HG02885 (cell line): ENCODE data around the gene ATP8A2.
"Not testable (repeated sequence)": the region's sequence is repeated elsewhere in the genome, so short reads cannot be mapped to it uniquely, and the experiment has no call there.

Source experiments
- ATAC-seq: cut with Tn5 transposase; IDR thresholded peaks from one replicate; pipeline ENCODE4 v1.9.1; 2021; ENCODE audit warnings: mild to moderate bottlenecking; ENCODE audit not compliant: unreplicated experiment, poor library complexity

The ATP8A2 gene

DNA sequence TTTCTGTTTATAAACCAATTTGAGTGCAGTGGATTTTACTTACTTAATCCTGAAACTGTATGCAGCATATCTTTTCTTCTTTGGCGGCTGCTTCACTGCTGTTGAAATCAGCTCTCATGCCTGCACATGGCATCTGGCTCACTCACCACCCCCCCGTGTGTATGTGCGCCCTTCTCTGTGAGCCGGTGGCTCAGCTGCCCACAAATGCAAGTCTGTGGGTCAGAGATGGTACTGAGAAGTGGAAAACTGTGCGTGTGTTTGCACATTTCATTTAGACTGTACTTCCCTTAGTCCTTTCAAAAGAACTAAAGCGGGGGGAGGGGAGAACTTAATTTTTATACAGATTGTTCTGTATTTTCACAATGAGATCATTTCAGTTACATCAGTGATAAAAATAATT, 372.4 kb downstream of the ATP8A2 start:
- no peak for ATAC-seq

- no peak for ATAC-seq
Observed at GRCh38 chr13:25746131-25746530, 374.4 kb downstream of the ATP8A2 start.

DNA sequence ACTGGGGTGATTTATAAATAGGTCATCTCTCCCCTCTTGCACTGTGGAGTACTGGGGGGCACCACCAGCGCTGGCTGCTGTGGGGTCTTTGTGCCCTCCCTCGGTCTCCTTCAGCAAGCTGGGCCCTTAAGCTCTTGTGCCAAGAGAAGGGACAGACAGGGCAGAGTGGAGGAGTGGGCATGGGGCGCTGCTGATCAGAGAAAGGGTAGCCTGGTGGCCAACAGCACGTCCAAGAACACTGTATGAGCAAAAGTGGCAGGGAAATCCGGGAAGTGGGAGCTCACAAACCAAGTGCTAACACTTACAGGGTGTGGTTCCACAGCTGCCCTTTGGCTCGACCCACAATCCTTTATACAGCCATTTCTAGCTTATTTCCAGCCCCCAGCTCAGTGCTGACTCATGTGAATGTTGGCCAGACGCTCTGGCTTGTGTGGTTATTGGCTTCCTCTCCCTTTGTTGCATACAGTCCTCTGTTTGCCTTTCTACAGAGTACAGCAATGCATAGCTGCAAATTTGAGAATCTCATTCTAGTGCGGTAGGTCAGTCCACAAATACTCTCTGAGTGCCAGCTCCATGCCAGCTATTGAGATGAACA, 381.3 kb downstream of the ATP8A2 start:
- no peak for ATAC-seq

DNA sequence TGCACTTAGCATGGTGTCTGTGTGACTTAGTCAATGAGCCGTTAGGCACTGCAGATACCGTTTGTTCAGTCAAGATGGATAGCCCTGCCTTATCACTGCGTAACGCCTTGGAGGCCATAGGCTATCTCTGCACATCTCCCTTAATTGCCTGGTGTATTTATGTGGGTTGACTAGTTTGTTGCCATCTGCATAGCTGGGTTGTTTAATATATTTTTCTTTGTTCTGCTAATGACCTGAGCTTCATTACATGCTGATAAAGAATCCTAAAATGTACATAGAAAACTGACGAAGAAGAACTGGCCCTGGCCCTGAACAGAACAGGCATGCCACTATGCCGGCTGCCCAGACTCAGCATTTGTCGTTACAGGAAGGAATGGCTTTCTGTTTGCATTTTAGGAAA, 382.2 kb downstream of the ATP8A2 start:
- ATAC-seq = no peak

GRCh38 chr13:25756251-25756650, 384.5 kb downstream of the ATP8A2 start:
- no peak for ATAC-seq

GRCh38 chr13:25756912-25757311, 385.1 kb downstream of the ATP8A2 start:
- no peak for ATAC-seq

DNA sequence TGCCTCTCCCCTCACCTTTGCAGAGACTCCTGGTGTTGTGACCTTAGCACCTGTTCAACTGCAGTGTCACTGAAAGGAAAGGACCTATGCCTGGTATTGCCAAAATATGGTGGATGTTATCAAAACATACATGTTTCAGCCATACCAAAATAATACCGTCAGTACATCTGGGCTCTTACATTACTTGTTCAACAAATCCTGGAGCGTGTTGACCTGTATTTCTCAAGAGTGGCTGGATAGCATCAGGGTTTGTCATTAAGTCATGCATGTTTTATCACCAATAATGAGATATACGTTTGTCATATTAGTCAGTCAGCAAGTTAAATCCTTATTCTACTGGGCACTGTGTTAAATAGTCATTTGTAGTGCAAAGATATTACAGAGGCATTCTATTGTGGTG, 389.3 kb downstream of the ATP8A2 start:
- no peak for ATAC-seq

DNA sequence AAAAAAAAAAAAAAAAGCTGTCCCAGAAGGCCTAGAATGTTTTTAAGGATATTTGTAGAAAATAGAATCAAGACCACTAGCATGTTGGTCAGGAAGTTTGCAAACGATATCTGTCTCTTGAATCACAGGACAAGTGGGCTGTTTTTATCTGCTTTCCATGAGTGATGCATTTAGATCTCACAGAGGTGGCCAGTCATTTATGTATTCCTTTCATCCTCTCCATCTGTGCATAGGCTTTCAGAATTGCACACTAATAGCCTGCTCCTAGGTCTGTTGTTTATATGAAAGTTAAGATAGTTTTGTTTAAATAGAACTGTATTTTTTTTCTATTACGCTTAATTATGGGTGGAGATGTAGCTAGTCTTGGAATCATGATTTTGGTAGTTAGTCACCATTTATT, 390.5 kb downstream of the ATP8A2 start:
- ATAC-seq = no peak

DNA sequence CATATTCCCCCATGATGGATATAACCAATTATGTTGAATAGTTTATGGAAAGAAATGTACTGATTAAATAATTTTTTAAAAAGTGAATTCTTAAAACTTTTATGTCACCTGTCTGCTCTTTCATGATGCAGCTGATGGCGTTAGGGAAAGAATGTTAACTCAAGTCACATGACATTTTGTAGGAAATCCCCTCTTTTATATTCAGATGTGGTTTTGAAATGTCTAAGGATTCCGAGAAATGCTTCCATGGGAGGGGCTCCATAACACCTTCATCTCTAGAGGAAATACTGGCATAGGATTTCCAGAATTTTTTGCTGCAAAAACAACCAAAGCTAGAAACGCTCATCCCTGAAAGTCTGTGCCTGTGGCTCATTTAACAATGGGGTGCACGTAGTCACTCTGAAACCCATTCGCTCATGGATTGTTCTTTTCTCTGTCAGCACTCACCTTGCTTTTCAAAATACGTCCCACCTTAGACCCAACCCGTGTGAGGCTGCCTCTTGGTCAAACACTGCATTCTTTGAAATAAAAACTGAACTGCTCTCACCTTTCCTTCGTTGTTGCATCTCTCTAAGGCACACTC, 391.1 kb downstream of the ATP8A2 start:
- ATAC-seq = no peak

GRCh38 chr13:25764378-25764777, 392.6 kb downstream of the ATP8A2 start:
- no peak for ATAC-seq

GRCh38 chr13:25765266-25765665, 393.5 kb downstream of the ATP8A2 start:
- no peak for ATAC-seq

- ATAC-seq = no peak
Observed at GRCh38 chr13:25766576-25766975, 394.8 kb downstream of the ATP8A2 start.

- no peak for ATAC-seq
Observed at GRCh38 chr13:25766991-25767390, 395.2 kb downstream of the ATP8A2 start.

DNA sequence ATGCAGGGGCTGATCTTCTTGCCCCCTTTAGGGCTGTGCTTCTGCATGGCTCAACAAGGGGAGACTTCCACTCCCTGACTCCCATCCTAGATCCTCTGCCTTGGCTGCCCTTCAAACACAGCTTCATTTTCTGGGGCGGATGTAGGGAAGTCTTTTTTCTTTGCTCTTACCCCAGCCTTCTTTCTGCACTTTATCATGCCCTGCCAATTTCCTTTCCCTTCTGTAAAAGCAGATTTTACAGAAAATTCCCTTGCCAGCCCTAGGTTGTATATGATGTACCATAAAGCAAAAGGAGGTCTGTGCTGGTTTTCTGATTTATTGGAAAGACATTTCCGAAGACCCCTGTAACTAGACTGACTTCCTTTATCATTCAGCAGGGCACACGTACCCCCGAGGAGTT, 396.6 kb downstream of the ATP8A2 start:
- ATAC-seq = no peak

GRCh38 chr13:25768838-25769237, 397.1 kb downstream of the ATP8A2 start:
- no peak for ATAC-seq

GRCh38 chr13:25770601-25771000, 398.8 kb downstream of the ATP8A2 start:
- ATAC-seq = no peak

GRCh38 chr13:25771202-25771601, 399.4 kb downstream of the ATP8A2 start:
- ATAC-seq = no peak

DNA sequence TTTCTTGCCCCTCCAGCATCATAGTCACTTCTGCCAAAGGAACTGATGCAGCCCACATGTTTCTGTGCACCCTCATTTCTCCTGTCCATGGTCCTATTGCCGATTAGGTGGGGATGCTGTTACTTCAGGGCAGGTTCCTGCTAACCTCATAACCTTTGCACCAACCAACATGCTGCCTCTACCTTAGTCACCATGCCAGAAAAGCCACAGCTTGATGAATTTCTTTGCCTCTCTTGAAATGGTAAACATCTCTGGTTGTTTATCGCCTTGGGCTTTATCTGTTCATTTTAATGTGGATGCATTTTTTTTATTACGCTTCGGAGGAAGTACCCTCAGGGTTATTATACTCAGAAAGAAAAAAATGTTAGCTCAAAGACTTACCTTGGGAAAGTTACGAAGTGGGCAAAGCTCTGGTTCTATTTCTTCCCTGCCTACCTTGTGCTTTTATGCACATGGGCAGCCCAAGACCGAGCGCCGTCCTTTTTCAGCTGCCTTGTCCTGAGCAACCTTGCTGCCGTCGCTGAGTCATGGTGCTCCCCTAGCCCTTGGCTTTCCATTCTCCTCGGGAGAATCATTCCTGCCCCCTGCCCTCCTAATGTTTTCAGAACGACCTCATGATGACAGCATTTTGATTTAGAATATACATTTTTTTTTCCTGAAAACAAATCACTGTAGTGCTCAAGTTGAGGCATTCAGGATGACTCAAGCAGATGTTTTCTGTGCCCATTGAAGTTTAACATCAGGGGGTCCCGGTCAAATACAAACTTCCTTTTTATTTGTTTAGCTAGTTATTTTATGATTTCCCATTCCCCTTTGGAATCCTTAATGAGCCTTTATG, 400.1 kb downstream of the ATP8A2 start:
- ATAC-seq = no peak

GRCh38 chr13:25772534-25772933, 400.8 kb downstream of the ATP8A2 start:
- ATAC-seq = not testable (repeated sequence)

DNA sequence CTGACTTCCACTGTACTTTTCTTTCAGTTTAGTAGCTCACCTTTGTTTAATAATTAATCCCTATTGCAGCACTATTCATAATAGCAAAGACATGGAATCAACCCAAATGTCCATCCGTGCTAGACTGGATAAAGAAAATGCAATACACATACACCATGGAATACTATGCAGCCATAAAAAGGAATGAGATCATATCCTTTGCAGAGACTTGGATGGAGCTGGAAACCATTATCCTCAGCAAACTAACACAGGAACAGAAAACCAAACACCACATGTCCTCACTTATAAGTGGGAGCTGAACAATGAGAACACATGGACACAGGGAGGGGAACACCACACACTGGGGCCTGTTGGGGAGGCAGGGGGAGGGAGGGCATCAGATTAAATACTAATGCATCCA, 402.3 kb downstream of the ATP8A2 start:
- ATAC-seq = not testable (repeated sequence)

GRCh38 chr13:25775275-25775674, 403.5 kb downstream of the ATP8A2 start:
- ATAC-seq = no peak

GRCh38 chr13:25775986-25776385, 404.2 kb downstream of the ATP8A2 start:
- ATAC-seq = no peak
